Left lung (tissue), 10 donors: Measurements from ENCODE around the gene EHBP1. TPM values are rescaled to one million over a fixed set of nuclear protein-coding genes. Genes with fewer than 3 reads are reported as not detected.

Experiments used
- ATAC-seq: fragments of 200-7000 bp; cut with Tn5 transposase; one replicate; pipeline ENCODE4 v1.9.1; 2020; ENCODE audit warnings: moderate library complexity
- DNase-seq, 4 donors: peaks; one replicate each; pipeline ENCODE4 v3.0.0-alpha.2; 2013 to 2020
- H3K27ac ChIP-seq, 2 donors: fragments of 200-600 bp; sonication (generic) in 1 of 2; one replicate each; pipeline versions ENCODE4 v1.5.0 to v1.8.0; 2020 to 2021
- H3K27me3 ChIP-seq, 2 donors: fragments of 200-600 bp; sonication (generic) in 1 of 2; one replicate each; pipeline versions ENCODE4 v1.5.0 to v1.8.0; 2020 to 2021
- H3K36me3 ChIP-seq, 2 donors: fragments of 200-600 bp; sonication (generic) in 1 of 2; one replicate each; pipeline versions ENCODE4 v1.5.0 to v1.8.0; 2020 to 2021
- H3K4me1 ChIP-seq, 2 donors: fragments of 200-600 bp; one replicate each; pipeline ENCODE4 v1.8.0; 2021
- H3K4me3 ChIP-seq, 2 donors: fragments of 200-600 bp; sonication (generic) in 1 of 2; one replicate each; pipeline versions ENCODE4 v1.5.0 to v1.8.0; 2020 to 2021; ENCODE audit warnings: mild to moderate bottlenecking in 1 of 2
- H3K9me3 ChIP-seq, 2 donors: fragments of 200-600 bp; sonication (generic) in 1 of 2; one replicate each; pipeline versions ENCODE4 v1.5.0 to v1.8.0; 2020 to 2021
- CTCF ChIP-seq, 2 donors: fragments of 200-600 bp; sonication (generic) in 1 of 2; IDR thresholded peaks; one replicate each; pipeline versions ENCODE4 v1.5.0 to v1.8.0; 2021; ENCODE audit warnings: antibody characterized with exemption in 2 of 2
- intact Hi-C, 2 donors: fragments of 100-400 bp; cut with DNase I; formaldehyde crosslinking; loops; one replicate each; pipeline versions ENCODE4 v1.11.2 to v1.14.2; 2022
- polyA plus RNA-seq, 6 donors: library from polyadenylated mRNA; unstranded; fragments of 120-200 nt; gene quantifications; one replicate each; pipeline ENCODE4 v1.2.1, GENCODE V29; 2013; ENCODE audit not compliant: insufficient read length in 6 of 6
- total RNA-seq, 2 donors: library from RNA; stranded (reverse); fragmentation: NEBNext Ultra II Directional; extraction: Animal tissue kit (Norgen Biotek cat#: 25700); gene quantifications; one replicate each; pipeline ENCODE4 v1.2.1, GENCODE V29; 2021
- donor health status: DM: no; HTN: yes; CAD: no.
- donor health status: DM: no; HTN: no; CAD: no.

The EHBP1 gene
- total and polyA plus RNA-seq, 8 donors: 35.4 to 48.9 (median 38.9) TPM

- Histone ChIP-seq H3K9me3 (no peaks in the 10 kb centered on the region), H3K4me3 (no peak overlapping the region), H3K36me3 (peaks cover 0 to 13% of the 10 kb centered on the region in 2 donors), H3K27ac (no peak overlapping the region), H3K4me1 (peaks cover 4 to 5% of the 10 kb centered on the region in 2 donors), H3K27me3 (no peaks in the 10 kb centered on the region)
- intact Hi-C loops: no loop called here
- ATAC-seq: peak; percentile 54
- no peak for TF ChIP-seq CTCF (IDR thresholded peaks at IDR 0.05)
- DNase-seq: no peak
Measured at GRCh38 chr2:62822549-62822948, 117.0 kb downstream of the EHBP1 start.

GRCh38 chr2:62824388-62824787 is 118.9 kb downstream of the EHBP1 start:
- ATAC-seq: peak; percentile 67
- Histone ChIP-seq H3K27me3 (no peaks in the 10 kb centered on the region), H3K36me3 (peaks cover 0 to 20% of the 10 kb centered on the region in 2 donors), H3K4me1 (peaks cover 4 to 5% of the 10 kb centered on the region in 2 donors), H3K4me3 (no peak overlapping the region), H3K27ac (no peak overlapping the region), H3K9me3 (no peaks in the 10 kb centered on the region)
- intact Hi-C loops: no loop called here
- DNase-seq: no peak
- no peak for TF ChIP-seq CTCF (IDR thresholded peaks at IDR 0.05)

- Histone ChIP-seq H3K36me3 (peaks cover 0 to 20% of the 10 kb centered on the region in 2 donors), H3K4me3 (no peak overlapping the region), H3K27me3 (no peaks in the 10 kb centered on the region), H3K27ac (no peak overlapping the region), H3K4me1 (peaks cover 4 to 5% of the 10 kb centered on the region in 2 donors), H3K9me3 (no peaks in the 10 kb centered on the region)
- intact Hi-C loops: no loop called here
- no peak for TF ChIP-seq CTCF (IDR thresholded peaks at IDR 0.05)
- no peak for DNase-seq
- peak; percentile 30 for ATAC-seq
Measured at GRCh38 chr2:62826141-62826540, 120.6 kb downstream of the EHBP1 start.

GRCh38 chr2:62826953-62827675 is 121.6 kb downstream of the EHBP1 start:
- Histone ChIP-seq H3K27ac (no peak overlapping the region), H3K4me3 (no peak overlapping the region), H3K36me3 (peaks cover 0 to 20% of the 10 kb centered on the region in 2 donors), H3K27me3 (no peaks in the 10 kb centered on the region), H3K9me3 (no peaks in the 10 kb centered on the region), H3K4me1 (peaks cover 4 to 5% of the 10 kb centered on the region in 2 donors)
- ATAC-seq (no peak), DNase-seq (no peak)
- TF ChIP-seq CTCF (IDR thresholded peaks at IDR 0.05): no peak
- intact Hi-C loops: no loop called here

- H3K27me3 ChIP-seq: no peaks in the 10 kb centered on the region
- H3K27ac ChIP-seq: no peak overlapping the region
- ATAC-seq (no peak), DNase-seq (no peak)
- peaks cover 0 to 31% of the 10 kb centered on the region in 2 donors for H3K36me3 ChIP-seq
- peaks cover 0 to 6% of the 10 kb centered on the region in 2 donors for H3K9me3 ChIP-seq
- intact Hi-C loops: no loop called here
- TF ChIP-seq CTCF (IDR thresholded peaks at IDR 0.05): no peak
- no peak overlapping the region for H3K4me3 ChIP-seq
- no peaks in the 10 kb centered on the region for H3K4me1 ChIP-seq
Measured at GRCh38 chr2:62831729-62832128, 126.2 kb downstream of the EHBP1 start.
